HepG2 (cell line): ENCODE data around the gene MTF2. TPM values are rescaled to one million over a fixed set of nuclear protein-coding genes. Genes with fewer than 3 reads are reported as not detected.

ENCODE experiments used
- ATAC-seq: fragments of 200-7000 bp; cut with Tn5 transposase; 3 replicates; pipeline ENCODE4 v1.9.1; 2020; ENCODE audit warnings: mild to moderate bottlenecking, moderate library complexity
- BruUV-seq: library from RNA; stranded (reverse); fragments of 400-500 nt; replicated peaks from 2 replicates; lab custom pipeline; 2021; lab: Mats Ljungman, UMichigan
- CTCF ChIA-PET: fragments of 300-600 bp; formaldehyde crosslinking; extraction: SDS; loops from one replicate; lab custom pipeline; 2021; ENCODE audit warnings: low total read pairs, inconsistent platforms, low intra/inter-chr PET ratio; lab: Yijun Ruan, JAX
- POLR2A ChIA-PET: fragments of 350-600 bp; sonication (Branson Sonifier 250); formaldehyde crosslinking; loops from one replicate; lab custom pipeline; 2020; ENCODE audit warnings: antibody characterized with exemption, inconsistent platforms; lab: Yijun Ruan, JAX
- DNase-seq: peaks from one replicate; pipeline ENCODE4 v3.0.0-alpha.2; 2015; ENCODE audit warnings: low spot score
- FAIRE-seq: peaks from 3 replicates; lab custom pipeline; 2011; peaks lifted over from hg19 to GRCh38; lab: Jason Lieb, UNC
- H2AFZ ChIP-seq: one replicate; pipeline ENCODE4 v1.6.1; 2011; ENCODE audit warnings: low read length, inconsistent platforms
- H3K27ac ChIP-seq: fragments of 300-600 bp; 3 replicates; pipeline ENCODE4 v1.8.0; 2011; ENCODE audit warnings: mixed run types, mild to moderate bottlenecking, mixed read lengths, low read length, inconsistent platforms; ENCODE audit not compliant: insufficient read depth; ENCODE audit errors: extremely low read length
- H3K27me3 ChIP-seq, 2 experiments: fragments of 200-600 bp in 1 of 2; 2 replicates in 1 of 2; 3 replicates in 1 of 2; pipeline versions ENCODE4 v1.6.0 to v1.8.0; 2011; ENCODE audit warnings: low read length in 2 of 2, mild to moderate bottlenecking in 2 of 2, moderate library complexity in 2 of 2, inconsistent platforms in 1 of 2; ENCODE audit not compliant: insufficient read depth in 2 of 2, control insufficient read depth in 1 of 2
- H3K36me3 ChIP-seq, 2 experiments: fragments of 200-600 bp in 1 of 2; replicated peaks in 1 of 2; 2 replicates in 1 of 2; 3 replicates in 1 of 2; pipeline versions ENCODE4 v1.5.1 to v1.8.0; 2011; ENCODE audit warnings: low read length in 2 of 2, inconsistent platforms in 1 of 2; ENCODE audit not compliant: insufficient read depth in 2 of 2, control insufficient read depth in 1 of 2
- H3K4me1 ChIP-seq: 2 replicates; pipeline ENCODE4 v1.5.1; 2012; ENCODE audit warnings: low read length, inconsistent platforms; ENCODE audit not compliant: insufficient read depth
- H3K4me2 ChIP-seq: 2 replicates; pipeline ENCODE4 v1.6.0; 2011; ENCODE audit warnings: low read depth, low read length, inconsistent platforms
- H3K4me3 ChIP-seq, 3 experiments: fragments of 200-600 bp in 1 of 3; sonication (generic), shearing (Covaris generic) in 1 of 3; replicated peaks in 1 of 3; 2 replicates each; pipeline ENCODE4 v1.5.1; 2011 to 2016; ENCODE audit warnings: low read length in 3 of 3, inconsistent platforms in 2 of 3, low read depth in 2 of 3, mild to moderate bottlenecking in 2 of 3, control low read depth in 1 of 3, mixed read lengths in 1 of 3; ENCODE audit not compliant: insufficient read depth in 1 of 3
- H3K79me2 ChIP-seq: one replicate; pipeline ENCODE4 v1.6.1; 2011; ENCODE audit warnings: low read length, inconsistent platforms; ENCODE audit not compliant: insufficient read depth
- H3K9ac ChIP-seq: 2 replicates; pipeline ENCODE4 v1.6.0; 2011; ENCODE audit warnings: mild to moderate bottlenecking, low read depth, low read length, inconsistent platforms; ENCODE audit not compliant: insufficient read depth
- H3K9me3 ChIP-seq: 2 replicates; pipeline ENCODE4 v1.5.1; 2012; ENCODE audit warnings: mild to moderate bottlenecking, low read length
- H4K20me1 ChIP-seq: 2 replicates; pipeline ENCODE4 v1.6.0; 2011; ENCODE audit warnings: inconsistent platforms, mild to moderate bottlenecking, low read length, moderate library complexity; ENCODE audit not compliant: insufficient read depth
- HDAC6 ChIP-seq: fragments of 200-600 bp; sonication (generic); IDR thresholded peaks from 2 replicates; pipeline ENCODE4 v1.7.0; 2017; ENCODE audit warnings: mild to moderate bottlenecking, antibody characterized with exemption, low read length, low read depth
- HIVEP1 ChIP-seq: sonication (generic); formaldehyde crosslinking; IDR thresholded peaks from 2 replicates; pipeline ENCODE4 v1.4.0; 2020; ENCODE audit warnings: mild to moderate bottlenecking, missing genetic modification reagents
- HOXA9 ChIP-seq: sonication (generic); formaldehyde crosslinking; IDR thresholded peaks from 2 replicates; pipeline ENCODE4 v1.8.1; 2022; ENCODE audit warnings: missing genetic modification reagents, mild to moderate bottlenecking, moderate library complexity, borderline replicate concordance
- NONO ChIP-seq, 2 experiments: fragments of 450-650 bp in 1 of 2; sonication (generic) in 1 of 2; formaldehyde crosslinking in 1 of 2; IDR thresholded peaks in 1 of 2; conservative IDR thresholded peaks in 1 of 2; 2 replicates each; pipeline versions ENCODE4 v1.6.1 to v1.8.0; 2017 to 2022; ENCODE audit warnings: mild to moderate bottlenecking in 1 of 2, missing genetic modification reagents in 1 of 2, moderate library complexity in 1 of 2
- NRL ChIP-seq: sonication (generic); formaldehyde crosslinking; IDR thresholded peaks from 2 replicates; pipeline ENCODE4 v1.5.0; 2020; ENCODE audit warnings: missing genetic modification reagents, mild to moderate bottlenecking, moderate library complexity, borderline replicate concordance
- SMAD3 ChIP-seq: sonication (generic); formaldehyde crosslinking; IDR thresholded peaks from 2 replicates; pipeline ENCODE4 v1.4.0; 2020; ENCODE audit warnings: missing genetic modification reagents
- SYNCRIP ChIP-seq: fragments of 200-400 bp; formaldehyde crosslinking; IDR thresholded peaks from 2 replicates; pipeline ENCODE4 v1.6.1; 2018; ENCODE audit warnings: mild to moderate bottlenecking, low read depth, low read length; ENCODE audit not compliant: insufficient read depth
- WGBS: methylation state at CpG from one replicate; pipeline ENCODE4 v1.1.6; 2017; ENCODE audit warnings: low lambda C conversion rate; 5-methylcytosine and 5-hydroxymethylcytosine counted together
- in situ Hi-C: cut with HindIII; loops from 2 replicates; pipeline ENCODE4 v1.10.0; 2017; ENCODE audit warnings: low pct_unique_long_range_greater_than_20kb; ENCODE audit not compliant: extremely low pct_ligation_motif_present
- intact Hi-C: fragments of 100-400 bp; cut with micrococcal nuclease; formaldehyde crosslinking; loops from one replicate; pipeline ENCODE4 v1.10.0; 2022; ENCODE audit not compliant: unreplicated experiment
- polyA plus RNA-seq, 8 experiments: library from polyadenylated mRNA; depleted of rRNA in 3 of 8; stranded (reverse) in 7 of 8; unstranded in 1 of 8; fragments of >200 nt; fragmentation: Illumina TruSeq in 4 of 8; extraction: Trizol in 4 of 8; gene quantifications; 2 replicates each; pipeline versions ENCODE4 v1.2.1 to v1.2.3, GENCODE V29; 2011 to 2016; ENCODE audit warnings: low read depth in 4 of 8, missing spikeins in 1 of 8, mixed read lengths in 1 of 8; ENCODE audit not compliant: insufficient read depth in 1 of 8
- total RNA-seq, 5 experiments: library from RNA; depleted of rRNA; stranded (reverse); fragments of >200 nt; fragmentation: Illumina TruSeq; extraction: Trizol; gene quantifications; 2 replicates each; pipeline ENCODE4 v1.2.3, GENCODE V29; 2016; ENCODE audit warnings: low read depth in 1 of 5
- TF ChIP-seq, protein P1 (sequence below): sonication (generic); formaldehyde crosslinking; IDR thresholded peaks from 2 replicates; pipeline ENCODE4 v1.9.0; 2021; ENCODE audit warnings: missing genetic modification reagents, borderline replicate concordance
- TF ChIP-seq, protein P2 (sequence below): sonication (generic); formaldehyde crosslinking; IDR thresholded peaks from 2 replicates; pipeline ENCODE4 v1.4.0; 2020; ENCODE audit warnings: mild to moderate bottlenecking, missing genetic modification reagents
- TF ChIP-seq, protein P3 (sequence below): sonication (generic); formaldehyde crosslinking; IDR thresholded peaks from 2 replicates; pipeline ENCODE4 v1.5.1; 2020; ENCODE audit warnings: missing genetic modification reagents, mild to moderate bottlenecking, borderline replicate concordance
- TF ChIP-seq, protein P4 (sequence below): sonication (generic); formaldehyde crosslinking; IDR thresholded peaks from 2 replicates; pipeline ENCODE4 v1.4.0; 2020; ENCODE audit warnings: mild to moderate bottlenecking, missing genetic modification reagents

MTF2 gene
- total and polyA plus RNA-seq, 2 of the 13 experiments (the other 11 are each of a cell fraction or from before 2014, with no cell fraction given): 48.7 to 53.9 TPM

DNA sequence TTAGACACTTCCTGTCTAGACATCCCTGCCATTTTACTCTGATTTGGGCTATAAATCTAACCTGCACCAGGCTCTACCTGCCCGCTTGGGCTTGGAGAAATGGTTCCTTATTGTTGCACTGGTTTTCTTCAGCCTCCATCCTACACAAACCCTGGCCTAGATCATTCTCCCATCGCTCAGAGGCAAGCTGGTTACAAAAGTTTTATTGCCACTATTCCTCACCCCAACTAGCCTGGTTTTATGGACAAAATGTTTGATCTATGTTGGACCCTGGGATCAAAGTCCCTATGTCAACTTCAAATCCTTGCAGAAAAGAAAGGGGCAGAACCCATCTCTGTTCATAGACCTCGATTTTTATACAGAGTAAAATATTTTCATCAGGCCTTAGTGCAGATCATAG, 31.5 kb upstream of the MTF2 start:
- H3K79me2 ChIP-seq: no peaks in the 10 kb centered on the region
- no peak overlapping the region for H3K27ac ChIP-seq
- H3K4me2 ChIP-seq: no peak overlapping the region
- FAIRE-seq (no peak), ATAC-seq (no peak), DNase-seq (no peak)
- no peak overlapping the region for H2AFZ ChIP-seq
- H3K9me3 ChIP-seq: no peaks in the 10 kb centered on the region
- no TSS peak for BruUV-seq
- 1% methylated on average over 2 of the region's 3 CpGs for WGBS
- no peaks in the 10 kb centered on the region for H3K36me3 ChIP-seq
- ChIA-PET POLR2A (no interaction called here), CTCF (no interaction called here)
- intact Hi-C loops (no loop called here), in situ Hi-C loops (no loop called here)
- H4K20me1 ChIP-seq: no peaks in the 10 kb centered on the region
- no peaks in the 10 kb centered on the region for H3K27me3 ChIP-seq
- no peak overlapping the region for H3K4me3 ChIP-seq
- no peak overlapping the region for H3K9ac ChIP-seq
- H3K4me1 ChIP-seq: peaks cover 5% of the 10 kb centered on the region
- TF ChIP-seq, protein P1, sequence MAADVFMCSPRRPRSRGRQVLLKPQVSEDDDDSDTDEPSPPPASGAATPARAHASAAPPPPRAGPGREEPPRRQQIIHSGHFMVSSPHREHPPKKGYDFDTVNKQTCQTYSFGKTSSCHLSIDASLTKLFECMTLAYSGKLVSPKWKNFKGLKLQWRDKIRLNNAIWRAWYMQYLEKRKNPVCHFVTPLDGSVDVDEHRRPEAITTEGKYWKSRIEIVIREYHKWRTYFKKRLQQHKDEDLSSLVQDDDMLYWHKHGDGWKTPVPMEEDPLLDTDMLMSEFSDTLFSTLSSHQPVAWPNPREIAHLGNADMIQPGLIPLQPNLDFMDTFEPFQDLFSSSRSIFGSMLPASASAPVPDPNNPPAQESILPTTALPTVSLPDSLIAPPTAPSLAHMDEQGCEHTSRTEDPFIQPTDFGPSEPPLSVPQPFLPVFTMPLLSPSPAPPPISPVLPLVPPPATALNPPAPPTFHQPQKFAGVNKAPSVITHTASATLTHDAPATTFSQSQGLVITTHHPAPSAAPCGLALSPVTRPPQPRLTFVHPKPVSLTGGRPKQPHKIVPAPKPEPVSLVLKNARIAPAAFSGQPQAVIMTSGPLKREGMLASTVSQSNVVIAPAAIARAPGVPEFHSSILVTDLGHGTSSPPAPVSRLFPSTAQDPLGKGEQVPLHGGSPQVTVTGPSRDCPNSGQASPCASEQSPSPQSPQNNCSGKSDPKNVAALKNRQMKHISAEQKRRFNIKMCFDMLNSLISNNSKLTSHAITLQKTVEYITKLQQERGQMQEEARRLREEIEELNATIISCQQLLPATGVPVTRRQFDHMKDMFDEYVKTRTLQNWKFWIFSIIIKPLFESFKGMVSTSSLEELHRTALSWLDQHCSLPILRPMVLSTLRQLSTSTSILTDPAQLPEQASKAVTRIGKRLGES (CRISPR knock-in tag): no peak
- no peak for TF ChIP-seq HIVEP1 (CRISPR knock-in tag)
- TF ChIP-seq, protein P2, sequence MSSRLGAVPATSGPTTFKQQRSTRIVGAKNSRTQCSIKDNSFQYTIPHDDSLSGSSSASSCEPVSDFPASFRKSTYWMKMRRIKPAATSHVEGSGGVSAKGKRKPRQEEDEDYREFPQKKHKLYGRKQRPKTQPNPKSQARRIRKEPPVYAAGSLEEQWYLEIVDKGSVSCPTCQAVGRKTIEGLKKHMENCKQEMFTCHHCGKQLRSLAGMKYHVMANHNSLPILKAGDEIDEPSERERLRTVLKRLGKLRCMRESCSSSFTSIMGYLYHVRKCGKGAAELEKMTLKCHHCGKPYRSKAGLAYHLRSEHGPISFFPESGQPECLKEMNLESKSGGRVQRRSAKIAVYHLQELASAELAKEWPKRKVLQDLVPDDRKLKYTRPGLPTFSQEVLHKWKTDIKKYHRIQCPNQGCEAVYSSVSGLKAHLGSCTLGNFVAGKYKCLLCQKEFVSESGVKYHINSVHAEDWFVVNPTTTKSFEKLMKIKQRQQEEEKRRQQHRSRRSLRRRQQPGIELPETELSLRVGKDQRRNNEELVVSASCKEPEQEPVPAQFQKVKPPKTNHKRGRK (CRISPR knock-in tag): no peak
- no peak for TF ChIP-seq HDAC6
- TF ChIP-seq, protein P3, sequence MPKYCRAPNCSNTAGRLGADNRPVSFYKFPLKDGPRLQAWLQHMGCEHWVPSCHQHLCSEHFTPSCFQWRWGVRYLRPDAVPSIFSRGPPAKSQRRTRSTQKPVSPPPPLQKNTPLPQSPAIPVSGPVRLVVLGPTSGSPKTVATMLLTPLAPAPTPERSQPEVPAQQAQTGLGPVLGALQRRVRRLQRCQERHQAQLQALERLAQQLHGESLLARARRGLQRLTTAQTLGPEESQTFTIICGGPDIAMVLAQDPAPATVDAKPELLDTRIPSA (CRISPR knock-in tag): no peak
- no peak for TF ChIP-seq NONO (IDR thresholded peaks at IDR 0.05)
- TF ChIP-seq NONO (CRISPR knock-in tag; conservative IDR thresholded peaks at IDR 0.05): no peak
- no peak for TF ChIP-seq SMAD3 (CRISPR knock-in tag)
- TF ChIP-seq NRL (CRISPR knock-in tag): no peak
- TF ChIP-seq, protein P4, sequence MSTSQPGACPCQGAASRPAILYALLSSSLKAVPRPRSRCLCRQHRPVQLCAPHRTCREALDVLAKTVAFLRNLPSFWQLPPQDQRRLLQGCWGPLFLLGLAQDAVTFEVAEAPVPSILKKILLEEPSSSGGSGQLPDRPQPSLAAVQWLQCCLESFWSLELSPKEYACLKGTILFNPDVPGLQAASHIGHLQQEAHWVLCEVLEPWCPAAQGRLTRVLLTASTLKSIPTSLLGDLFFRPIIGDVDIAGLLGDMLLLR (CRISPR knock-in tag): no peak
- TF ChIP-seq SYNCRIP: no peak
- TF ChIP-seq HOXA9 (CRISPR knock-in tag): no peak
